Measurements from ENCODE around the gene NR3C2.

GRCh38 chr4:148227147-148227546 is 215.1 kb downstream of the NR3C2 start:
- TF ChIP-seq CTCF (conservative IDR thresholded peaks at IDR 0.05; ENCODE audit: low read depth, low read length) (no peak), EZH2 (IDR thresholded peaks at IDR 0.05; ENCODE audit: low read length, unreplicated experiment) (no peak)
